Activated CD4-positive, alpha-beta memory T cell treated with anti-CD3 and anti-CD28 coated beads for 36 hours (primary cell): ENCODE measurements around the gene CCDC146. TPM values are rescaled to one million over a fixed set of nuclear protein-coding genes. Genes with fewer than 3 reads are reported as not detected.

ENCODE experiments used
- CTCF ChIA-PET: fragments of 350-600 bp; sonication (Branson Sonifier 250); formaldehyde crosslinking; loops from one replicate; lab custom pipeline; 2021; ENCODE audit warnings: antibody characterized with exemption, inconsistent platforms; lab: Charles Lee
- POLR2A ChIA-PET: fragments of 350-600 bp; sonication (Branson Sonifier 250); formaldehyde crosslinking; loops from one replicate; lab custom pipeline; 2021; ENCODE audit warnings: antibody characterized with exemption; lab: Charles Lee
- DNase-seq: peaks from one replicate; pipeline ENCODE4 v3.0.0-alpha.2; 2020
- H3K27ac Mint-ChIP-seq: one replicate; pipeline ENCODE4 v1.8.0; 2021; ENCODE audit warnings: mixed read lengths
- H3K27me3 Mint-ChIP-seq: one replicate; pipeline ENCODE4 v1.8.0; 2021; ENCODE audit warnings: mixed read lengths
- H3K36me3 Mint-ChIP-seq: one replicate; pipeline ENCODE4 v1.8.0; 2021; ENCODE audit warnings: mixed read lengths
- H3K4me1 Mint-ChIP-seq: one replicate; pipeline ENCODE4 v1.8.0; 2021; ENCODE audit warnings: low read depth, mixed read lengths
- H3K4me3 Mint-ChIP-seq: one replicate; pipeline ENCODE4 v1.8.0; 2021; ENCODE audit warnings: mild to moderate bottlenecking, mixed read lengths
- H3K9me3 Mint-ChIP-seq: one replicate; pipeline ENCODE4 v1.8.0; 2021; ENCODE audit warnings: mixed read lengths
- intact Hi-C: fragments of 100-400 bp; cut with micrococcal nuclease; formaldehyde crosslinking; loops from one replicate; pipeline ENCODE4 v1.15.1; 2023
- total RNA-seq, 2 experiments: library from RNA; stranded (reverse); gene quantifications; one replicate each; pipeline ENCODE4 v1.2.3, GENCODE V29; 2021

The CCDC146 gene
- total RNA-seq, 2 experiments from 2014 or later: 1.0 to 1.8 TPM

DNA sequence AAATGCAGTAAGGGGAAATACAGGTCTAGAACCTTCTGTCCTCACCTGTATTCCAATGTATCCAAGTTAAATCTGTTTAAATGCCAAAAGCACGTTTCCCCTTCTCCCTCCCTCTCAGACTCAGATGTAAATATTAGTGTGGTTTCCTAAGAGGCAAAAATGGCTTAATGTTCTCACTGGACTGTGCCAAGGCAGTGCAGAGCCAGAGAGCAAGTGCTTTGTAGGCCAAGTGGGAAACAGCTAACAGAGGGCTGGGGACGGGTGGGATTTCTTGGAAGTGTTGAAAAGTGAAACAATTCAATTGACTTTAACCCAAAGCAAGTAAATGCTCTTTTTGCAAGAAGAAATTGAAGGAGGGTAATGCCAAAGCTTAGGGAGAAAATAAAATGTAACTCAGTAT lies 190.7 kb downstream of the CCDC146 start:
- POLR2A ChIA-PET: no interaction called here
- CTCF ChIA-PET: no interaction called here
- H3K27me3 Mint-ChIP-seq: no peaks in the 10 kb centered on the region
- intact Hi-C loops: no loop called here
- no peaks in the 10 kb centered on the region for H3K4me1 Mint-ChIP-seq
- H3K9me3 Mint-ChIP-seq: no peaks in the 10 kb centered on the region
- DNase-seq: no peak
- peaks cover 30% of the 10 kb centered on the region for H3K36me3 Mint-ChIP-seq
- H3K27ac Mint-ChIP-seq: no peak overlapping the region
- no peak overlapping the region for H3K4me3 Mint-ChIP-seq

GRCh38 chr7:77313876-77314480 lies 191.6 kb downstream of the CCDC146 start:
- intact Hi-C loops: no loop called here
- Mint-ChIP-seq H3K9me3 (no peaks in the 10 kb centered on the region), H3K4me3 (no peak overlapping the region), H3K27me3 (no peaks in the 10 kb centered on the region), H3K4me1 (no peaks in the 10 kb centered on the region), H3K36me3 (peaks cover 30% of the 10 kb centered on the region), H3K27ac (no peak overlapping the region)
- DNase-seq: no peak
- POLR2A ChIA-PET: no interaction called here
- CTCF ChIA-PET: no interaction called here

DNA sequence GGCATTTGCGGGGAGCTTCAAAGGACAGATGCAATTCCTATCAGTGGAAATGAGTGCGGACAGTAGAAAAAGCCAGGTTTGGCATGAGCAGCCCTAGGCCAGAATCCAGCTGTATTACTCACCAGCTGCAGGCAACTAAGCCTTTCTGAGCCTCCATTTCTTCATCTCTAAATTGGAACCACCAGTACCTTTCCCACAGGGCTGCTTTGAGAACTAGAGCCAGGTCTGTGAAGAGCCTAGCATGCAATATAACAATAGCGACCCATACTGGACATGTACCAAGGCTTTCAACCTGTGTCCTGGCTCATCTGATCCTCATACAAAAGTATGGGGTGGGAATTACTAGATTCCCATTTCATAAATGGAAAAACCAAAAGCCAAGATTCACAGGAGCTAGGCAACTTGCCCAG lies 192.8 kb downstream of the CCDC146 start:
- no peaks in the 10 kb centered on the region for H3K27me3 Mint-ChIP-seq
- peaks cover 38% of the 10 kb centered on the region for H3K36me3 Mint-ChIP-seq
- no peaks in the 10 kb centered on the region for H3K9me3 Mint-ChIP-seq
- POLR2A ChIA-PET: no interaction called here
- no peak overlapping the region for H3K4me3 Mint-ChIP-seq
- no peaks in the 10 kb centered on the region for H3K4me1 Mint-ChIP-seq
- no peak overlapping the region for H3K27ac Mint-ChIP-seq
- no peak for DNase-seq
- CTCF ChIA-PET: interaction anchor here (1.3 kb wide), 1 partner anchor 17 kb away, joined by 3 read pairs; no protein-coding TSS in a partner anchor
- intact Hi-C loops: no loop called here

GRCh38 chr7:77316219-77316978 lies 194.0 kb downstream of the CCDC146 start:
- peaks cover 38% of the 10 kb centered on the region for H3K36me3 Mint-ChIP-seq

GRCh38 chr7:77318019-77318418 lies 195.6 kb downstream of the CCDC146 start:
- Mint-ChIP-seq H3K27ac (no peak overlapping the region), H3K9me3 (no peaks in the 10 kb centered on the region), H3K27me3 (no peaks in the 10 kb centered on the region), H3K4me1 (no peaks in the 10 kb centered on the region), H3K4me3 (no peak overlapping the region), H3K36me3 (peaks cover 30% of the 10 kb centered on the region)
- no peak for DNase-seq
- CTCF ChIA-PET: interaction anchor here (1.2 kb wide), 1 partner anchor 14 kb away, joined by 3 read pairs; no protein-coding TSS in a partner anchor
- intact Hi-C loops: no loop called here
- POLR2A ChIA-PET: no interaction called here

More at GRCh38 chr7:77316219-77316978, 194.0 kb downstream of the CCDC146 start:
- intact Hi-C loops: no loop called here
- Mint-ChIP-seq H3K4me1 (no peaks in the 10 kb centered on the region), H3K27me3 (no peaks in the 10 kb centered on the region), H3K9me3 (no peaks in the 10 kb centered on the region), H3K4me3 (no peak overlapping the region), H3K27ac (no peak overlapping the region)
- DNase-seq: no peak
- ChIA-PET POLR2A (no interaction called here), CTCF (no interaction called here)

DNA sequence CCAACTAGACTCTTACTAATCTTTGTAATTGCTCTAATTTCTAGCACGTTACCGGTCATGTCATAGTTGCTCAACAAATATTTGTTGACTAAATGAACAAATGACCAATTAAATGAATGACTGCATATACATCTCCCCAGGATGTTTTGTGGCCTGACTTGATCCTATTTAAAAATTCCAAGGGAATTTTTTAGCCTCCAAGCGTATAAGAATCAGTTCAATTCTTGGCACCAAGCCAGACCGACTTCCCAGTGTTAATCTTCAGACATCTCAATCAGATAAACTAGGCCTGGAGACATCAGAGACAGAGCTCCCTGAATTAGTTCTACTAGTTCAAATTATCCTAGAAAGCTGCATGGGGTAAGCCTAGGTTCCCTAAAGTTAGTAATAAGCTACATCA lies 197.7 kb downstream of the CCDC146 start:
- H3K27me3 Mint-ChIP-seq: no peaks in the 10 kb centered on the region
- intact Hi-C loops: no loop called here
- H3K4me1 Mint-ChIP-seq: no peaks in the 10 kb centered on the region
- H3K9me3 Mint-ChIP-seq: no peaks in the 10 kb centered on the region
- no peak overlapping the region for H3K4me3 Mint-ChIP-seq
- peaks cover 29% of the 10 kb centered on the region for H3K36me3 Mint-ChIP-seq
- POLR2A ChIA-PET: no interaction called here
- no peak for DNase-seq
- H3K27ac Mint-ChIP-seq: no peak overlapping the region
- CTCF ChIA-PET: no interaction called here

- ChIA-PET CTCF (interaction anchor here (0.8 to 1.7 kb wide), 2 partner anchors 11 to 74 kb away, joined by 3 to 6 read pairs; no protein-coding TSS in a partner anchor), POLR2A (no interaction called here)
- no peak overlapping the region for H3K27ac Mint-ChIP-seq
- intact Hi-C loops: no loop called here
- H3K9me3 Mint-ChIP-seq: no peaks in the 10 kb centered on the region
- H3K27me3 Mint-ChIP-seq: no peaks in the 10 kb centered on the region
- H3K36me3 Mint-ChIP-seq: peaks cover 27% of the 10 kb centered on the region
- no peaks in the 10 kb centered on the region for H3K4me1 Mint-ChIP-seq
- H3K4me3 Mint-ChIP-seq: no peak overlapping the region
- DNase-seq: no peak
Observed at GRCh38 chr7:77320714-77321113, 198.3 kb downstream of the CCDC146 start.

DNA sequence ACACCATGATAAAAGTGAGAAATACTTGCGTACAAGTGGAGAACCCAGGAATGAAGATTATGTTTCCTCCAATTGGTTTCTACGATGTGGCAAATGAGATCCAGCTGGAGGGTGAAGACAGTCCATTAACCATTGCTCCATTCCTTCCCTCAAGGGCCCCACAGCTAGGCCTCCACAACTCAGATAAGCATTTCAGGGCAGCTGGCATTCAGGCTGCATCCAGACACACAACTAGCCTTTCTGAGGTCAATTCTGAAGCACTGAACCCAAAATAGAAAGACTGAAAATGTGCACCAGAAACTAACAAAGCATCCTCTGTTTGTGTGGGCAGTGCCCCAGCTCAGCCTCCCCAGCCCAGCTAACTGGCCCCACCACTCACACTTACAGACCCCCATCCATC lies 198.9 kb downstream of the CCDC146 start:
- H3K9me3 Mint-ChIP-seq: no peaks in the 10 kb centered on the region
- H3K36me3 Mint-ChIP-seq: peaks cover 27% of the 10 kb centered on the region
- H3K4me1 Mint-ChIP-seq: peaks cover 5% of the 10 kb centered on the region
- no peak overlapping the region for H3K4me3 Mint-ChIP-seq
- intact Hi-C loops: no loop called here
- ChIA-PET POLR2A (no interaction called here), CTCF (interaction anchor here (0.8 to 1.7 kb wide), 2 partner anchors 10 to 74 kb away, joined by 3 to 6 read pairs; no protein-coding TSS in a partner anchor)
- no peak for DNase-seq
- no peaks in the 10 kb centered on the region for H3K27me3 Mint-ChIP-seq
- H3K27ac Mint-ChIP-seq: no peak overlapping the region

- intact Hi-C loops: no loop called here
- CTCF ChIA-PET: no interaction called here
- Mint-ChIP-seq H3K36me3 (no peaks in the 10 kb centered on the region), H3K27ac (no peak overlapping the region), H3K9me3 (no peaks in the 10 kb centered on the region), H3K4me3 (no peak overlapping the region), H3K27me3 (no peaks in the 10 kb centered on the region), H3K4me1 (peaks cover 41% of the 10 kb centered on the region)
- POLR2A ChIA-PET: no interaction called here
- DNase-seq: no peak
Observed at GRCh38 chr7:77326131-77326530, 203.7 kb downstream of the CCDC146 start.

- POLR2A ChIA-PET: no interaction called here
- intact Hi-C loops: no loop called here
- Mint-ChIP-seq H3K36me3 (no peaks in the 10 kb centered on the region), H3K27ac (no peak overlapping the region), H3K9me3 (no peaks in the 10 kb centered on the region), H3K4me1 (peaks cover 51% of the 10 kb centered on the region), H3K27me3 (no peaks in the 10 kb centered on the region), H3K4me3 (no peak overlapping the region)
- CTCF ChIA-PET: interaction anchor here (2.1 kb wide), 1 partner anchor 80 kb away, joined by 11 read pairs; no protein-coding TSS in a partner anchor
- DNase-seq: no peak
Observed at GRCh38 chr7:77327067-77327931, 204.9 kb downstream of the CCDC146 start.

DNA sequence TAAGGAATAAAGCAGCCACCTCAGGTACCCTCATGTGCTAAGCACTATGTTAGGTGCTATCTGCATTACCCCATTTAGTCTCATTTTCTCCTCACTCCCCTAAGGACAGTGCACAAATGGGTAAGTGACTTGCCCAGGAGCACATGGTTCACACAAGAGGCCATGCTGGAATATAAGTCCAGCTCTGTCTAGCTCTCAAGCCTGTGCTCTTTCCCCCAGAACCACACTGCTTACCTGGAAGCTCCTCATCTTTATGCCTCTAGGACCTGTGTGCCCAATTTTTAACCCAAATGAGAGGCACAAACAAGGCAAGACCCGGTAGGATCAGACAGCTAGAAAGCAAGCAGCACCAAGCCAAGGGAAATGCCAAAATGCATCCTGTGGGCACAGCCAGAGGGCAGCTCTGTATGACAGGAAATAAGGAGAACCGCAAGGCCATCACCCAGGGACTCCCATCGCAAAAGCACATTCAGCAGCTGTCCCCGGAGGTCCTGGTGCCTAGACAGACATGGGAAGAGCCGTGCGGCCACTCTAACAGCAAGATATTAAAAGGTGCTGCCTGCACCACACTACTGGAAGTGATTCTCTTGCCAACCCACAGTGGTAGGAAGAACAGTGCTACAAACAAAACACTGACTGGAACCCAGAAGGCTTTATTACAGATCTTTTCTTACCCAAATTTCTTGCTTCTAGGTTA lies 205.7 kb downstream of the CCDC146 start:
- Mint-ChIP-seq H3K27ac (no peak overlapping the region), H3K36me3 (no peaks in the 10 kb centered on the region), H3K4me1 (peaks cover 51% of the 10 kb centered on the region), H3K27me3 (no peaks in the 10 kb centered on the region), H3K9me3 (no peaks in the 10 kb centered on the region), H3K4me3 (no peak overlapping the region)
- DNase-seq: peak; percentile 49
- ChIA-PET CTCF (interaction anchor here (0.9 to 2.1 kb wide), 3 partner anchors 27 to 80 kb away, joined by 3 to 11 read pairs (median 3); no protein-coding TSS in a partner anchor), POLR2A (interaction anchor here (1.1 kb wide), 1 partner anchor 62 kb away, joined by 4 read pairs; no protein-coding TSS in a partner anchor)
- intact Hi-C loops: no loop called here
